ENCODE results near the gene TNNT3.

GRCh38 chr11:1870326-1870696 lies 49.2 kb upstream of the TNNT3 start:
- TF ChIP-seq, protein P1, sequence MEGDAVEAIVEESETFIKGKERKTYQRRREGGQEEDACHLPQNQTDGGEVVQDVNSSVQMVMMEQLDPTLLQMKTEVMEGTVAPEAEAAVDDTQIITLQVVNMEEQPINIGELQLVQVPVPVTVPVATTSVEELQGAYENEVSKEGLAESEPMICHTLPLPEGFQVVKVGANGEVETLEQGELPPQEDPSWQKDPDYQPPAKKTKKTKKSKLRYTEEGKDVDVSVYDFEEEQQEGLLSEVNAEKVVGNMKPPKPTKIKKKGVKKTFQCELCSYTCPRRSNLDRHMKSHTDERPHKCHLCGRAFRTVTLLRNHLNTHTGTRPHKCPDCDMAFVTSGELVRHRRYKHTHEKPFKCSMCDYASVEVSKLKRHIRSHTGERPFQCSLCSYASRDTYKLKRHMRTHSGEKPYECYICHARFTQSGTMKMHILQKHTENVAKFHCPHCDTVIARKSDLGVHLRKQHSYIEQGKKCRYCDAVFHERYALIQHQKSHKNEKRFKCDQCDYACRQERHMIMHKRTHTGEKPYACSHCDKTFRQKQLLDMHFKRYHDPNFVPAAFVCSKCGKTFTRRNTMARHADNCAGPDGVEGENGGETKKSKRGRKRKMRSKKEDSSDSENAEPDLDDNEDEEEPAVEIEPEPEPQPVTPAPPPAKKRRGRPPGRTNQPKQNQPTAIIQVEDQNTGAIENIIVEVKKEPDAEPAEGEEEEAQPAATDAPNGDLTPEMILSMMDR (IDR thresholded peaks at IDR 0.05): no peak
- TF ChIP-seq POLR2A (IDR thresholded peaks at IDR 0.05) (no peak), POLR2AphosphoS5 (IDR thresholded peaks at IDR 0.05) (no peak)
